GM12891 (cell line): Measurements from ENCODE around the gene ERFE.

Experiments
- POLR2A ChIP-seq: IDR thresholded peaks from 2 replicates; pipeline ENCODE4 v1.6.1; 2011; ENCODE audit warnings: low read depth, low read length, control low read depth
- POLR2AphosphoS5 ChIP-seq: IDR thresholded peaks from 2 replicates; pipeline ENCODE4 v1.6.1; 2011; ENCODE audit warnings: low read depth, low read length, control low read depth
- POU2F2 ChIP-seq: IDR thresholded peaks from 2 replicates; pipeline ENCODE4 v1.6.1; 2011; ENCODE audit warnings: low read depth, mild to moderate bottlenecking, control low read depth, low read length, moderate library complexity
- SPI1 ChIP-seq: IDR thresholded peaks from 2 replicates; pipeline ENCODE4 v1.6.1; 2011; ENCODE audit warnings: low read depth, low read length, control low read depth

DNA sequence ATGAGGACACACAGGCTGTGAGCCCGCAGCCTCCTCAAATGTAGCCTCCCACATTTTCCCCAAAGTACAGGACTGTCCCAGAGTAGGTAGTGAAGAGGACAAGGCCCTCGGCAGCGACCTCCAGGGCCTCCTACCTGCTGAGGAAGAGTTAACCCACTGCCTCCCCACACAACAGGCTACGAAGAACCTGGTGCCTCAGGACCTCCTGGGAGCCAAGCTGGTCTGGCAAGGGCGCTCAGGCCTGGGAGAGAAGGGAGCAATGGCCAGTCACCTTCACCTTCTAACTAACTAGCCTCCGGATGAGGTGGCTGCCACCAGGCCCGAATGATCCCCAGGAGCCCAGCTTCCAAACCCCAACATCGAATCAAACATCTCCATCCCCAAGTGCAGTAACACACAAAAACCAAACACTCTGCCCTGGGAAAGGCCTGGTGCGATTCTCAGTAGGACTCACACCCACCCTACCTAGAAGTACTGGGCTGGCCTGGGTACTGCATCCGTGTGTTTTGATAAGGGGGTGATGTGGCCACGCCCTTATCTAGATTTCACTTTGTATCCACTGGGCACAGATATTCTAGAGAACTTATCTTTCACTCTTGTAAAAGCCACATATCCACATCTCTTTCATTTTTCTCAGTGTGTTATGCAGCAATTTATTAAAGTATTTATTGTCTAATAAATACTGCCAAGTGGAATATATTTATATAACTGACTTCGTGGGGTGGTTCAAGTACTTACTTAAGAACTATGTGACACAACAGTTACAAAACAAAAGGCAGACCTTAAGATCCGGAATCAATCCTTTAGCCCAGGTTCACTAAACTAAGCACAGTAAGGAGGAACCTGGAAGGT lies 9.7 kb downstream of the ERFE start:
- TF ChIP-seq POLR2A (no peak), POU2F2 (no peak), SPI1 (no peak), POLR2AphosphoS5 (no peak)
